ENCODE measurements around the gene C9orf57. TPM values are rescaled to one million over a fixed set of nuclear protein-coding genes. Genes with fewer than 3 reads are reported as not detected.

C9orf57 gene, protein sequence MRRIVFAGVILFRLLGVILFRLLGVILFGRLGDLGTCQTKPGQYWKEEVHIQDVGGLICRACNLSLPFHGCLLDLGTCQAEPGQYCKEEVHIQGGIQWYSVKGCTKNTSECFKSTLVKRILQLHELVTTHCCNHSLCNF
- not detected in 2 replicates for total RNA-seq

DNA sequence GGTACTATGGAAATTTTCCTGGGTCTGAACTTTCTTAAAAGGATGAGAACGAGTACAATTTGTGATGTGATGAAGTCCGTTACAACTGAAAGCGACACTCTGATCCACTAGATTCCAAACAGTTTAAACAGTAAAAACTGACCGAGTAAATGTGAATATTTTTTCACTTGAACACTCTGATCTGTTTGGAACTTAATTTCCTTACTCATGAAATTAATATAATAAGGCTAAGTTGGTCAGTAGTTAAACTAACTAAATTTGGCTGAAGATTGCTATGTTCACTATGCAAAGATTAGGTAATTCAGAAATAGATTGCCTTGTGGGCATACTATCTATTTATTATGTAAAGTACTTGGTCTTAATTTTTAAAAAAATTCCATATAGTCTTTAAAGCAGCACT is at the start of gene C9orf57:
TSS of gene C9orf57 (minus strand) at position 101 of the 400 bp plus-strand sequence. CDS start 1,282 bp downstream, outside the sequence.

Small RNA genes within 50 kb of the gene (small RNA-seq; reads per million reads assigned to genes)
- gene HSPB1P1 (ENCODE audit: low replicate concordance): not detected

Other genes starting within 250 kb of the C9orf57 start
- 15.8 and 29.1 TPM in 2 replicates for gene ABHD17B, start 149.4 kb downstream of the C9orf57 start, total RNA-seq
- 9.3 and 14.2 TPM in 2 replicates for gene C9orf85, start 149.0 kb downstream of the C9orf57 start, total RNA-seq
- under 0.01 and 0.57 TPM in 2 replicates for gene GDA, start 88.8 kb upstream of the C9orf57 start, total RNA-seq